ENCODE data around the gene POLRMT.
A peak's percentile ranks its signal among the peaks of the same experiment; 100 is the strongest.

POLRMT gene

DNA sequence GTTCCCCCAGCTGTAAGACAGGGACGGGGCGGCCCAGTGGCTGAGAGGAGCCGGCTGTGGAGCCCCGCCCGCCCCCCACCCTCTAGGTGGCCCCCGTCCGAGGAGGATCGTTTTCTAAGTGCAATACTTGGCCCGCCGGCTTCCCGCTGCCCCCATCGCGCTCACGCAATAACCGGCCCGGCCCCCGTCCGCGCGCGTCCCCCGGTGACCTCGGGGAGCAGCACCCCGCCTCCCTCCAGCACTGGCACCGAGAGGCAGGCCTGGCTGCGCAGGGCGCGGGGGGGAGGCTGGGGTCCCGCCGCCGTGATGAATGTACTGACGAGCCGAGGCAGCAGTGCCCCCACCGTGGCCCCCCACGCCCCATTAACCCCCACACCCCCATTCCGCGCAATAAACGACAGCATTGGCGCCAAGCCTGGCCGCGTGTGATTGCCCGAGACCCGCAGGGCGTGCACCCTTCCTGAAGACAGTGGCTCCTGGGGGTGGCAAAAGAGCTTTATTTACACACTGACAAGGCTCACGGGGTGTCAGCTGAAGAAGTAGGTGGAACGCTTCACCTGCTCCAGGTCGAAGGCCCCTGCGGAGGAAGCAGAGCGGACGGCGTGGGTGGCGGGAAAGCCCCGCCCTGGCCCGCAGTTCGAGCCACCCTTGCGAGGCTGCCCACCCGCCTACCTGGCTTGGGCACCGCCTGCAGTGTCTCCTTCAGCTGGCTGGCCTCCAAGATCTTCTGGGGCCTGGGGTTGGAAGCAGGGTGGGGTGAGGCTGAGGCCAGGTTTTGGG is 16.4 kb downstream of the POLRMT start:
- TF ChIP-seq, protein P1, sequence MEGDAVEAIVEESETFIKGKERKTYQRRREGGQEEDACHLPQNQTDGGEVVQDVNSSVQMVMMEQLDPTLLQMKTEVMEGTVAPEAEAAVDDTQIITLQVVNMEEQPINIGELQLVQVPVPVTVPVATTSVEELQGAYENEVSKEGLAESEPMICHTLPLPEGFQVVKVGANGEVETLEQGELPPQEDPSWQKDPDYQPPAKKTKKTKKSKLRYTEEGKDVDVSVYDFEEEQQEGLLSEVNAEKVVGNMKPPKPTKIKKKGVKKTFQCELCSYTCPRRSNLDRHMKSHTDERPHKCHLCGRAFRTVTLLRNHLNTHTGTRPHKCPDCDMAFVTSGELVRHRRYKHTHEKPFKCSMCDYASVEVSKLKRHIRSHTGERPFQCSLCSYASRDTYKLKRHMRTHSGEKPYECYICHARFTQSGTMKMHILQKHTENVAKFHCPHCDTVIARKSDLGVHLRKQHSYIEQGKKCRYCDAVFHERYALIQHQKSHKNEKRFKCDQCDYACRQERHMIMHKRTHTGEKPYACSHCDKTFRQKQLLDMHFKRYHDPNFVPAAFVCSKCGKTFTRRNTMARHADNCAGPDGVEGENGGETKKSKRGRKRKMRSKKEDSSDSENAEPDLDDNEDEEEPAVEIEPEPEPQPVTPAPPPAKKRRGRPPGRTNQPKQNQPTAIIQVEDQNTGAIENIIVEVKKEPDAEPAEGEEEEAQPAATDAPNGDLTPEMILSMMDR (conservative IDR thresholded peaks at IDR 0.05; ENCODE audit: low read length): no peak
- DNase-seq (ENCODE audit: low read depth): no peak
- no peak overlapping the region for H3K4me3 ChIP-seq (ENCODE audit: low read length)

DNA sequence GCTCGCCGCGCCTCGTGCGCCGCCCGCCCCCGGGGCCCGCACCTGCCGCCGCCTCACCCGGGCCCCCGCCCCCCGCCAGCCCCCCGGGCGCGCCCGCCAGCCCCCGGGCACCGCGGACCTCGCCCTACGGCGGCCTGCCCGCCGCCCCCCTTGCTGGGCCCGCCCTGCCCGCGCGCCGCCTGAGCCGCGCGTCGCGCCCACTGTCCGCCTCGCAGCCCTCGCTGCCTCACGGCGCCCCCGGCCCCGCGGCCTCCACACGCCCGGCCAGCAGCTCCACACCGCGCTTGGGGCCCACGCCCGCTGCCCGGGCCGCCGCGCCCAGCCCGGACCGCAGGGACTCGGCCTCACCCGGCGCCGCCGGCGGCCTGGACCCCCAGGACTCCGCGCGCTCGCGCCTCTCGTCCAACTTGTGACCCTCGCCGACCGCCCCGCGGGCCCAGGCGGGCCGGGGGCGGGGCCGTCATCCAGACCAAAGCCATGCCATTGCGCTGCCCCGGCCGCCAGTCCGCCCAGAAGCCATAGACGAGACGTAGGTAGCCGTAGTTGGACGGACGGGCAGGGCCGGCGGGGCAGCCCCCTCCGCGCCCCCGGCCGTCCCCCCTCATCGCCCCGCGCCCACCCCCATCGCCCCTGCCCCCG is 17.2 kb downstream of the POLRMT start:
- DNase-seq (ENCODE audit: low read depth): no peak
- H3K4me3 ChIP-seq (ENCODE audit: low read length): no peak overlapping the region
- TF ChIP-seq, protein P1 (conservative IDR thresholded peaks at IDR 0.05; ENCODE audit: low read length): no peak

DNA sequence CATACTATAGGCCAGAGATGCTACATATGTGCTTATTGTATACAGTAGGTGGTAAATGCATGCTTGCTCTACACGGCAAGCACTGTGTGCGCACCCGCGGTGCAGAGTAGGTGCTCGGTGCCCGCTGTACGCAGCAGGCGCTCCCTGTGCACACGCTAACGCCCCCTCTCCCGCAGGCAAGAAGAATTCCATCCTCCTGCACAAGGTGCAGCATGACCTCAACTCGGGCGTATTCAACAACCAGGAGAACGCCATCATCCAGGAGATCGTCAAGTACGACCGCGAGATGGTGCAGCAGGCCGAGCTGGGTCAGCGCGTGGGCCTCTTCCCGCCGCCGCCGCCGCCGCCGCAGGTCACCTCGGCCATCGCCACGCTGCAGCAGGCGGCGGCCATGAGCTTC is 17.7 kb downstream of the POLRMT start:
- H3K4me3 ChIP-seq (ENCODE audit: low read length): no peak overlapping the region
- no peak for DNase-seq (ENCODE audit: low read depth)
- TF ChIP-seq, protein P1 (conservative IDR thresholded peaks at IDR 0.05; ENCODE audit: low read length): no peak

DNA sequence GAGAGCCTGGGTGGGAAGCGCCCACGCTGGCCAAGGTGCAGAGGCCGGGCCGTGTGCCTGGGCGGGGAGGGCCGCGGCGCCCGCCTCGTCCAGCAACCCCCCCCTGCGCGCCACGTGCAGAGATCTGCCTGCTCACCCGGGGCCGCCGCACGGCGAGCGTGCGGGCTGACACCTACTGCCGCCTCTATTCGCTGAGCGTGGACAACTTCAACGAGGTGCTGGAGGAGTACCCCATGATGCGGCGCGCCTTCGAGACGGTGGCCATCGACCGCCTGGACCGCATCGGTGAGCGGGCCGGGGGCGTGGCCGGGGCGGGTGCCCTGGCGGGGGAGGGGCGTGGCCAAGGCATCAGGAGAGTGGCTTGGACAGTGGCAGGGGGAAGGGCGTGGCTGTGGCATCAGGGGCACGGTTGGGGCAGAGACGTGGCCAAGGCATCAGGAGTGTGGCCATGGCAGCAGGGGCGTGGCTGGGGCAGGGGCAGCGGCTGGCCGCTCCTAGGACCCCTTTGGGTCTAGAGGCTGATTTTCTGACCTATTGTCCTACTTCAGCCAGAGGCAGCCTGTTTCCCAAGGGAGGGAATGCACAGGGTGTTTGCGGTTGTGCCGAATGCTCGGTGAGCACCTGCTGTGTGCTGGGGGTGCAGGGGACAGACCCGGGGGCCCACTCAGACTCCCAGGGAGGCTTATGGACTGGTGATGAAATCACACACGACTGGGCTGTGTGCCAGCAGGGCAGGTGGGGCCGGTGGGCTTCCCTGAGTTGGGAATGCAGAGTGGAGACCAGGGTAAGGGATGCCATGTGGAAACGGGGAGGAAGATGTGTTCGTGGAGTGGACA is 19.4 kb downstream of the POLRMT start:
- no peak for DNase-seq (ENCODE audit: low read depth)
- TF ChIP-seq, protein P1 (conservative IDR thresholded peaks at IDR 0.05; ENCODE audit: low read length): no peak
- H3K4me3 ChIP-seq (ENCODE audit: low read length): no peak overlapping the region

DNA sequence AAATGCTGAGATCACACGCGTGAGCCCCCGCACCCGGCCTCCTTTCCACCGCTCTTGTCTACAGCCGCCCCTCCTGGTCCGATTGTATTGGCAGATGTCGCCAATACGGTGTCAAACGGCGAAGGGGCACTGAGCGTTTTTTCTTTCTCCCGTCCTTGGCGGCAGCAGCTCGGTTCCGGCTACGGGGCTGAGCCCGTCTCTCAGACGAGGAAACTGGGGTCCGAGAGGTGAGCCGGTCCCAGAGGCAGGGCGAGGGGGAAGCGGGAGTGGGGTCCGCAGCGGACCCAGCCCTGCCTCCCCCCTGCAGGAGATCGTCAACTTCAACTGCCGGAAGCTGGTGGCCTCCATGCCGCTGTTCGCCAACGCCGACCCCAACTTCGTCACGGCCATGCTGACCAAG is 20.4 kb downstream of the POLRMT start:
- no peak for DNase-seq (ENCODE audit: low read depth)
- TF ChIP-seq, protein P1 (conservative IDR thresholded peaks at IDR 0.05; ENCODE audit: low read length): no peak
- H3K4me3 ChIP-seq (ENCODE audit: low read length): no peak overlapping the region

DNA sequence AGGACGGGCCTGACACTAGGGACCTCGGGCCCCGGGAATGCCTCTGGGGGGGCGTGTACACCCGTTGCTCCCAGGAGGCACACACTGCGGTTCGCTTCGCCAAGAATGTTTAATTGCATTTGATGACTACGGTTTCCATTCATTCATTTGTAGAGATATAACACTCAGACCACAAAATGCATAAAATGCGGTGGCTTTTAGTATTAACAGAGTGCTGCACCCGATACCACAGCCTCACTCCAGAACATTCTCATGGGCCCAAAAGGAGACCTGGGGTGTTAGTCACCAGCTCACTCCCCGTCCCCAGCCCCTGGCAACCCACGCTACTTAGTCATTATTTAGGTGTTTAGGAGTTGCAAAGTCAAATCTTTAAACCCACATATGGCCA is 21.9 kb downstream of the POLRMT start:
- H3K4me3 ChIP-seq (ENCODE audit: low read length): no peak overlapping the region
- TF ChIP-seq, protein P1 (conservative IDR thresholded peaks at IDR 0.05; ENCODE audit: low read length): no peak
- peak; percentile 97 for DNase-seq (ENCODE audit: low read depth)

Data from AG10803 (cell line).